OCI-LY3 (cell line): ENCODE measurements around the gene MCM3AP.

ENCODE experiments used
- CTCF ChIP-seq: fragments of 200-600, 300-600 bp; sonication (generic); IDR thresholded peaks from 2 replicates; pipeline ENCODE4 v1.5.1; 2014; ENCODE audit warnings: antibody characterized with exemption, low read length, low read depth
- EZH2phosphoT487 ChIP-seq: fragments of 200-600 bp; shearing (Covaris generic); IDR thresholded peaks from 2 replicates; pipeline ENCODE4 v1.6.1; 2018; ENCODE audit warnings: antibody characterized with exemption, mixed run types, low read depth

- no peak for TF ChIP-seq EZH2phosphoT487
- TF ChIP-seq CTCF: no peak
These were observed 96.9 kb downstream of the MCM3AP start for GRCh38 chr21:46188226-46189212.
